Fibroblast of skin of back (primary cell): ENCODE results near the gene BLOC1S3.
A peak's percentile ranks its signal among the peaks of the same experiment; 100 is the strongest.

Experiments
- DNase-seq: peaks from one replicate; pipeline ENCODE4 v3.0.0-alpha.2; 2013

Gene BLOC1S3

GRCh38 chr19:45146741-45147205, 31.8 kb upstream of the BLOC1S3 start:
- DNase-seq: no peak

GRCh38 chr19:45147835-45148676, 30.5 kb upstream of the BLOC1S3 start:
- DNase-seq: no peak

DNA sequence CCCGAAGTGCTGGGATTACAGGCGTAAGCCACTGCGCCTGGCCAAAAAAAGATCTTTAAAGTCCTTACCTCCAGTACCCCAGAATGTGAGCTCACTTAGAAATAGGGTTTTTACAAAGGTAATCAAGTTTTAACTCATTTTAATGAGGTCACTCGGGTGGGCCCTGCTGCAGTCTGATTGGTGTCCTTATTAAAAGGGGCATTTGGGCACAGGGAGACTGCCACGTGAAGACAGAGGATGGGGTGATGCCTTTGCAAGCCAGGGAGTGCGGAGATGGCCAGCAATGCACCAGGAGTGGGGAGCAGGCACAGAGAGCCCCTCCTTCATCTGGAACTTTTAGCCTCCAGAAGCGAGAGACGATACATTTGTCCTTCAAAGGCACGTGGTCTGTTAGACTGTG, 29.5 kb upstream of the BLOC1S3 start:
- no peak for DNase-seq

GRCh38 chr19:45150180-45150579, 28.4 kb upstream of the BLOC1S3 start:
- DNase-seq: no peak

- no peak for DNase-seq
Observed at GRCh38 chr19:45150751-45151281, 27.8 kb upstream of the BLOC1S3 start.

GRCh38 chr19:45151320-45151719, 27.3 kb upstream of the BLOC1S3 start:
- DNase-seq: no peak

- no peak for DNase-seq
Observed at GRCh38 chr19:45151821-45152503, 26.6 kb upstream of the BLOC1S3 start.

DNA sequence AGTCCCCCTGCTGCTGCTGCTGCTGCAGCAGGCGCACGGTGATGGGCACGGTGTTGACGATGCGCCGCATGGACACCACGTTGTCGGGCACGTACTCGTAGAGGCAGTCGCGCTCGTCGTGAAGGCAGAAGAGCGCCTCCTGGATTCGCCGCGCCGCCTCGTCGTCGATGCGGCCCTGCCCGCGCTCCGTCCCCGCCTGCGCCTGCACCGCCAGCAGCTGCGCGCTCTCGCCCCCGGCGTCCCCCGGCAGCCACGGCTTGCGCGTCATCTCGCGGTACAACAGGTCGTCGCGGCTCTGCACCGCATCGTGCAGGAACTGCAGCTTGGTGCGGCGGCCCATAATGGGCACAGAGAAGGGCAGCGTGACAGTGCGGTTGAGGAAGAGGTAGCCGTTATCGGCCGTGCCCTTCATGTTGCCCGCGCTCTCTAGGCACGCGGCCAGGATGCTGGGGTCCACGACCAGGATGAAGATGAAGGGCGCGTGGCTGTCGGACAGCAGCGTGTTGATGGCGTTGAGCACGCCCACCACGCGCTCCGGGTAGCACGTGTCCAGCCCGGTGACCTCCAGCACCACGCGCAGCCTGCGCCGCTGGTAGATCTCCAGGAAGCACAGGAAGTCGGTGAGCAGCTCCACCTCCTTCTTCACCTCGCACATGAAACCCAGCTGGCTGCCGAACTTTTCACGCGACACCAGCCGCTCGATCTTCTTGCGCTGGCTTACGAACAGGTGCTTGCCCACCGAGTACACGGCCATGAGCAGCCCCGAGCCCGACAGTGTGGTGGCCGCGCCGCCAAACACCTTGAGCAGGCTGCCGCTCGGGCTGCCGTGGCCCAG, 25.9 kb upstream of the BLOC1S3 start:
- DNase-seq: peak; percentile 48

DNA sequence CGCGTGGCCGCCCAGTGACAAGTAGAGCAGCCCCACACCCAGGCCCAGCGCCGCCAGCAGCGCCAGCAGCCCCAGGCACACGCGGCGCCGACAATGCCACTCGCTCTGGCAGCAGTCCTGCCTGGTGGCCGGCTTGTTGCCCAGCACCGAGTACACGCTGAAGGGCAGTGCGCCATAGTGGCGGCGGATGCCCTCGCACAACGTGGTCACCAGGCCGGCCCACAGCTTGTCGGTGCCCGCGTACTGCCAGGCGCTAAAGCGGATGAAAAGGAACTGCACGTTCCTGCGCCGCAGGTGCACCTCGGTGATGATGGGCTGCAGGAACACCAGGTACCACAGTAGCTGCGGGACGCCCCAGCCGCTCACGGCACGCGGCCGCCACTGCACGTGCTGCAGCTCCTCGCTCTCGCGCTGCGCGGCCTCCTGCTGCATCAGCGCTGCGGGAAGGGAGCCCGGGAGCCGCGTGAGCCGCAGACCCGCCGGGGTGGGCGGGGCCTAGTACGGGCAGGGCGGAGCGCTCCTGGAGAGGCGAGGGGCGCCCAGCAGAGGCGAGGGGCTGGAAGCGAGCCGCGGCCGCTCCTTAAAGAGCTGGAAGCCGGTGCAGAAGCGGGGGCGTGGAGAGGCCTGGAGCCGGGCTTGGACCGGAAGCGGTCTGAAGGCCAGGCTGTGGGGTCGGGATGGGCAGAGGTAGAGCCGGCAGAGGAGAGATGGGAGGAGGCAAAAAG, 25.1 kb upstream of the BLOC1S3 start:
- DNase-seq: no peak

DNA sequence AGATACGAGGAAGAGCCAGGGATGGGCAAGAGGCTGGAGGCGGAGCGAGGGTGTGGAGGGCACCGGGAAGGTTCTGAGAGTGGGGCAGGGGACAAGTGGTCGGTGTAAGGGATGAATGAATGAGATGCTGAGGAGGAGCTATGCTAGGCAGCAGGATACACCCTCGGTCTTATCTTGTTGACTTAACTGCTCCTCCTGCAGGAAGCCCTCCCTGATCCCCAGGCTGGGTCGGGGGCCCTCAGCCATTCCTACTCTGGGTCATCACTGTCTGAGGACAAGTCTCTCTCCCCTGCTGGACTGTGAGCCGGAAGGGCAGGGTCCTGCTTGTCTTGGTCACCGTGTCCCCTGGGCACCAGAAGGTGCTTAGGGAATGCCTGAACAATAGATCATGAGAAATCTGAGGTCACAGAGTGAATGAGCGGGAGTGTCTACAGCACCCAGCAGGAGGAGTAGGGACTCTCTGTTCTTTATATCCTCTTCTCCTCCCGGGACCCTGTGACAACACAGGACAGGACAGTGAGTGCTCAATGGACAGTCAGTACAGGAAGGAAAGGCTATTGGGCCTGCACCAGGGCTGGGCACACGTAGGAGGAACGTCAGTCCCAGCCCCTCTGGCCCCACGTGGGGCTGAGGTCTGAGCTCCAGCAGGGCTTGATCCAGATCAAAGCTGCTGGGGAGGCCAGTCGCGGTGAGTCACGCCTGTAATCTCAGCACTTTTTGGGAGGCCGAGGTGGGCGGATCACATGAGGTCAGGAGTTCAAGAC, 24.3 kb upstream of the BLOC1S3 start:
- peak; percentile 66 for DNase-seq

- no peak for DNase-seq
Observed at GRCh38 chr19:45156011-45156630, 22.5 kb upstream of the BLOC1S3 start.

GRCh38 chr19:45156751-45157150, 21.8 kb upstream of the BLOC1S3 start:
- DNase-seq: no peak

- no peak for DNase-seq
Observed at GRCh38 chr19:45158503-45159209, 19.9 kb upstream of the BLOC1S3 start.

DNA sequence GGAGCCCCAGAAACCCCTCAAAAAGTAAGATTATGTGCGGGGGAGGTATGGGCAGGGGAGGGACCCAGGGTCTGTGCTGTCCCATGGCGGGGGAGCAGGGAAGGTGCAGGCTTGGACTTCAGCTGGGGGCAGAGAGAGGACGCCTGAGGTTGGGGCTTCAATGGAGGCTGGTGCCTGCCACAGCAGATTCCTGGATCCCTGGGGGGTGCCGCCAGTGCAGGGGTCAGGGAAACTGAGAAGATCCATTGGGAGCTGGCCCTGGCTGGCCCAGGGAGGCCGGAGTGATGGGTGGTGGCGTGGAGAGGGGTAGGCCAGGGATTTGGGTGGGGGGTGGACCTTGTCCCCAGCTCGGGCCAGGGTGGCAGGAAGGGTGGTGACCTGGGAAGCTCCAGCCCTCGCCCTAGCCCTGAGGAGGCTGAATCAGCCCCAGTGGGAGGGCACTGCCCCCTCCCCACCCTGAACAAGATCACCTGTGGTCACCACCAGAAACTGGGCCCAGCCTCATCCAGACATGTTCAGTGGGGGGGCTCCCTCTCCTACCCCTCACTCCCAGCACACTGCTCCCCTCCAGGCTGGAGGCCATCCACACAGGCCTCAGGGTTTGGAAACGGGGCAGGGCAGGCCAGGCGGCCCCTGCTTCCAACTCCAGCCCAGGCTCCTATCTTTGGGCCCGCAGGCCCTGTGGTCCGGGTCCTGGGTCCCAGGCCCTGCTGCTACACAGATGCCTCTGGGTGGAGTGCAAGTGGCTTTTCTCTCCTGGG, 19.2 kb upstream of the BLOC1S3 start:
- no peak for DNase-seq

GRCh38 chr19:45159971-45160324, 18.6 kb upstream of the BLOC1S3 start:
- no peak for DNase-seq

DNA sequence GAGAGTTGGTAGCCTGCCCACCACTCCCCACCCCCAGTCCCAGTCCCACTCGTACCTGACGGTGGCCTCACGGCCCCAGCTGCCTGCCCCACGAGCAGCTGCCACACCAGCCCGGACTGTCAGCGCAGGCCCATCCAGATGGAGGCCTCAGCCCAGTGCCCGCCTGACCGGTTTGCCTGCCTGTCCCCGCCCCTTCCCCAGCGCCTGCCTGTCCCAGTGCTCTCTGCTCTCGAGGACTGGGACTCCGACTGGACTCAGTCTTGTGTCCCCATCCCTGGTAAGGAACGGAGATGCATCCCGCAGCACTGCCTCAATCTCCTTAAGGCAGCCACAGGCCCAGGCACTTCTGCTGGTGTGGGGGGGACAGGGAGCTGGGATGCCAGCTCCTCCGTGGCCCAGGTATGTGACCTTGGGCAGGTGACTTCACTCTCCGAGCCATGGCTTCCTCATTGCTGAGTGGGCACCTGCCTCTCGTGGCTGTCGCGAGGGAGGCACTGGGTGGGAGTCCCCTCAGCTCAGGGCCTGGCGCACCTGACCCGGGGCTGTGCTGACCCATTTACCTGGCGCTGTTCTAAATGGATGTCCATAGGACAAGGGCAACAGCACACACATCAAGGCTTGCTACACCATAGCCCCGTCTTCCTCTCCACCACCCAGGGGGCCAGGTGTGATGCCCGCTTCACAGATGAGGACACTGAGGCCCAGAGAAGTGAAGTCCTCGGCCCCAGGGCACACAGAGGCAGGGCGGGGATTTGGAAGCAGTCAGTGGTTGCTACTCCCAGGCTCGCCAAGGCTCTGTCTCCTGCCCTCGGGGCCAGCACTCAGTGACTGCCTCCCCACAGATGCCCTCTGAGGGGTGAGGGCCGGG, 17.5 kb upstream of the BLOC1S3 start, which contains the start of gene NKPD1:
Gene NKPD1, minus strand, starts transcription at position 113 of the 868 bp plus-strand sequence. CDS start 832 bp downstream, outside the sequence.
- no peak for DNase-seq

- no peak for DNase-seq
Observed at GRCh38 chr19:45161738-45162607, 16.6 kb upstream of the BLOC1S3 start.
